GM12874 (cell line): ENCODE data around the gene IFT81.

Experiments used
- TF ChIP-seq, protein P1 (sequence below): IDR thresholded peaks from 2 replicates; pipeline ENCODE4 v1.5.1; 2011; ENCODE audit warnings: low read depth, mild to moderate bottlenecking, control low read depth, low read length, moderate library complexity; ENCODE audit not compliant: insufficient read depth

IFT81 gene

DNA sequence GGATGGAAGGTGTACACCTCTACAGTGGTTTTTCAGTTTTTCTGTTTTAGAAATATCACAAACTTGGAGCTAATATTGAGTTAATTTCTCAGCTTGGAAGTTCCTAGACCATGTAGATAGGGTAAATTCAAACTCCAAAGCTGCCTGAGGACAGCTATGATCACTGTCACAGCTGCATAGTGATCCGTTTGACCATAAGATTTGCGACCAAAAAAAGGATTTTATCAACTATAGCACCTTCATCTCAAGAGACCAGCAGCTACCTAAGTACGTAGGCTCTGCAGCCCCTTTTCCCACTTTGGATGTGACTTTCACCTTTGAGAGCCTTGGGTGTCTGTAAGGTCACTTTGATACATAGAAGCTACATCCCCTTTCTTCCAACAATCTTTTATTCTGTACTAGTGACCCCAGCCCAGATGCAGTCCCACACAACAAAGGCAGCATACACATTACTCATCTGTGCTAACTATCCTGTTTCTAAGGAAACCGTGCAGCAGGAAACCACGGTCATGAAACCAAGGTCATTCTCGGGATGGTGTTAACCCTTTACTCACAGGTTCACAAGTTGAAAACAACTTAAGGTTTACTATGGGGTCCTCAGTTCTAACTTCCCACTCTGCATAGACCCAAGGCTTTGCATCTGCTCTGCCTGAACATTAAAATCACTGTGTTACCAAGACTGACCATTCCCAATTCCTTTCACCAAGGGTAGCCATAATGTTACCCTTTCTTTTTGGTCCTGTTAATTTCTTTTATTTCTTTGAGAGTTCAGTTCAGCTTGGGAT, 75.4 kb downstream of the IFT81 start:
- TF ChIP-seq, protein P1, sequence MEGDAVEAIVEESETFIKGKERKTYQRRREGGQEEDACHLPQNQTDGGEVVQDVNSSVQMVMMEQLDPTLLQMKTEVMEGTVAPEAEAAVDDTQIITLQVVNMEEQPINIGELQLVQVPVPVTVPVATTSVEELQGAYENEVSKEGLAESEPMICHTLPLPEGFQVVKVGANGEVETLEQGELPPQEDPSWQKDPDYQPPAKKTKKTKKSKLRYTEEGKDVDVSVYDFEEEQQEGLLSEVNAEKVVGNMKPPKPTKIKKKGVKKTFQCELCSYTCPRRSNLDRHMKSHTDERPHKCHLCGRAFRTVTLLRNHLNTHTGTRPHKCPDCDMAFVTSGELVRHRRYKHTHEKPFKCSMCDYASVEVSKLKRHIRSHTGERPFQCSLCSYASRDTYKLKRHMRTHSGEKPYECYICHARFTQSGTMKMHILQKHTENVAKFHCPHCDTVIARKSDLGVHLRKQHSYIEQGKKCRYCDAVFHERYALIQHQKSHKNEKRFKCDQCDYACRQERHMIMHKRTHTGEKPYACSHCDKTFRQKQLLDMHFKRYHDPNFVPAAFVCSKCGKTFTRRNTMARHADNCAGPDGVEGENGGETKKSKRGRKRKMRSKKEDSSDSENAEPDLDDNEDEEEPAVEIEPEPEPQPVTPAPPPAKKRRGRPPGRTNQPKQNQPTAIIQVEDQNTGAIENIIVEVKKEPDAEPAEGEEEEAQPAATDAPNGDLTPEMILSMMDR: no peak

DNA sequence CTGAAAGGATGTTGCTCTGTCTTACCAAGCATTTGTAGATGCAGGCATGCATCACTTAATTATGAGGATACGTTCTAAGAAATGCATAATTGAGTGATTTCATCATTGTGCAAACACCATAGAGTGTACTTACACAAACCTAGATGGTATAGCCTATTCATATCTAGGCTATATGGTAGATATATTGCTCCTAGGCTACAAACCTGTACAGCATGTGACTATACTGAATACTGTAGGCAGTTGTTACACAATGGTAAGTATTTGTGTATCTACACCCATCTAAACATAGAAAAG, 75.9 kb downstream of the IFT81 start:
- TF ChIP-seq, protein P1: no peak

DNA sequence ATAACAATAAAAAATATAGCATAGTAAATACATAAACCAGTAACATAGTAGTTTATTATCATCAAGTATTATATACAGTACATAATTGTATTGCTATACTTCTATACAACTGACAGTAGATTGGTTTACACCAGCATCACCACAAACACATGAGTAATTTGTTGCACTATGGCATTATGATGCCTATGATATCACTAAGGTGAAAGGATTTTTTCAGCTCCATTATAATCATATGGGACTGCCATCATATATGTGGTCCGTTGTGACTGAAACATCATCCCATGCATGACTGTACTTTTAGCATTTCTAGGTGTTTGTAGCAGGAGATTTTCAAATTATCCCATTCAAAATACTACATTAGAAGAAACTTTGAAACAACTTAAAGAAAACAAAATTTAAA, 77.8 kb downstream of the IFT81 start:
- TF ChIP-seq, protein P1: no peak

DNA sequence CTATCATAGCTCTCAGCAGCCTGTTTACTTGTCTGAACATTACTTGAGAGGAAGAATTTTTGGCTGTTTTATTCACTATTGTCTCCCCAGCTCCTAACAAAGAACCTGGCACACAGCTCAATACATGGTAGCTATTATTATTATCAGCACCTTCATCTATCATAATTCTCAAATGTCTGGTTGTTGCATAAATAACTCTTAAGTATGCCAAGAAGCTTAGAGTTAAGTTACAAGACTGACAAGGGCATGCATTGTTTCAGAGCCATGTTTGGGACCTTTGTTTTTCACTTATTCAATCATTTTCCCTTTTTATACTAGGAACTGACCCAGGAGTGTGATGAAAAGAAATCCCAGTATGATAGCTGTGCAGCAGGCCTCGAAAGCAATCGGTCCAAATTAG, 79.4 kb downstream of the IFT81 start:
- TF ChIP-seq, protein P1: no peak

DNA sequence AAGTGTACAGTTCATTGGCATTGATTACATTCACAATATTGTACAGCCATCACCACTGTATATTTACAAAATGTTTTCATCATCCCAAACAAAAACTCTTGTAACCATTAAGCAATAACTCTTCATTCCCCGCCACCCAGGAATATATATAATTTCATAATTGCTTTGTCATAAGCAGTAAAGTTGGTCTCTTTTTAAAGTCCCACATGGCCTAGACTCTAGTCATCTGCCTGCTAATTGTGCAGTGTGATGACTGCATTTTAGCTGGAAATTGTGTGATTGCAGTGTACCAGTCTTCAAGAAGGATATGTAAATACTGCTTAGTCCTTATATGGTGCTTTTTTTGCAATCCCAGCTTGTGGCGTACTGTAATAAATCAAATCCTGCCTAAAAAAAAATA, 81.8 kb downstream of the IFT81 start:
- TF ChIP-seq, protein P1: no peak

DNA sequence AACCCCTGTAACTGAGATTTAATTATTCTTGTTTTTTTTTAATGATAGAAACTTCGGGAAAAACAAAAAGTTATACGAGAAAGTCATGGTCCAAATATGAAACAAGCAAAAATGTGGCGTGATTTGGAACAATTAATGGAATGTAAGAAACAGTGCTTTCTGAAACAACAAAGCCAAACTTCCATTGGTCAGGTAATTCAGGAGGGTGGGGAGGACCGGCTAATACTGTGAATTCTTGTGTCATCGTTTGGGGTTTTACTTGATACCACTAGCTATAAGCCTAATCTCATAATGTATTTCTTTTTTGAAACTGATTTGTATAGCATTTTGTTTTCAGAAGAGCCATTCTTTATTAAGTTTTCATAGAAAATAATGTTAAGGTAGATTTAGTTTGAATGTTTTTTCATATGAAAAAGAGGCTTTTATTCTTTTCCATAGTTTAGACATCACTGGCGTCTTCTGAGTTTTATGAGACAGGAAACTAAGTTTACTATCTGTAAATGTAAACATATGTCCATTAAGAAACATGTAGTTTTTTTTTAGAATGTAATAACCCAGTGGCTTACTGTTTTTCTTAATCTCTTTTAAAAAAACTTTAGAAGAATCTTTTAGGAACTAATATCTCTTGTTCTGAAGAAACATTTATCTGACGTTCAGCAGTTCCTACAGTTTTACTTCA, 94.0 kb downstream of the IFT81 start:
- TF ChIP-seq, protein P1: no peak

DNA sequence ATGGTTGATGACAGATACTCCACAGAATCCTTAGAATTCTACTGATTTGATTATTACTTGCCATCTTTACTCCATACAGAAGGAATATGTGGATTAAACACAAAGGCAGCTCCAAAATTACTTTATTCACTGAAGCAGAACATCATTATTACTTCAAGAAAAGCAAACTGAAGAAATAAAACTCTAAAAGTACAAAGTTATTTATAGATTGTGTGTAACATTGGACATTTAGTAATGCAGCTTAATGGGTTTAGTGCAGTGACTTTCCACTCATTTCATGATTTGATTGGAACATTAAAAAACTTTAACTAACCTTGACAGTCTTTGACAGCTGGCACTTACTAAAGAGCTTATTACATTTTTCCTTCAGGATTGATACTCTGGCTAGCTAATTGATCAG, 97.9 kb downstream of the IFT81 start:
- TF ChIP-seq, protein P1: no peak
